K562 (cell line): ENCODE measurements around the gene SORCS2. TPM values are rescaled to one million over a fixed set of nuclear protein-coding genes. Genes with fewer than 3 reads are reported as not detected.

Experiments used
- ATAC-seq: fragments of 200-7000 bp; cut with Tn5 transposase; 3 replicates; pipeline ENCODE4 v1.9.1; 2020; ENCODE audit warnings: moderate library complexity
- BruUV-seq: library from RNA; stranded (reverse); fragments of 400-500 nt; replicated peaks from 2 replicates; lab custom pipeline; 2021; lab: Mats Ljungman, UMichigan
- CTCF ChIA-PET: fragments of 300-600 bp; formaldehyde crosslinking; extraction: SDS; loops from one replicate; lab custom pipeline; 2021; ENCODE audit warnings: low intra/inter-chr PET ratio; lab: Yijun Ruan, JAX
- POLR2A ChIA-PET: fragments of 300-600, 350-650 bp; sonication (Branson Sonifier 250); formaldehyde crosslinking; extraction: SDS; loops from one replicate; lab custom pipeline; 2021; ENCODE audit warnings: antibody characterized with exemption, inconsistent platforms; lab: Yijun Ruan, JAX
- DNase-seq, 4 experiments: peaks; one replicate each; pipeline versions ENCODE4 v3.0.0 to v3.0.0-alpha.2; 2011 to 2018; ENCODE audit warnings: low spot score in 3 of 4, mixed read lengths in 3 of 4; ENCODE audit errors: extremely low read depth in 1 of 4
- FAIRE-seq: peaks from 2 replicates; lab custom pipeline; 2011; peaks lifted over from hg19 to GRCh38; lab: Jason Lieb, UNC
- H2AFZ ChIP-seq: 2 replicates; pipeline ENCODE4 v1.6.0; 2011; ENCODE audit warnings: low read depth, low read length, control low read depth, inconsistent platforms
- H3K27ac ChIP-seq: fragments of 200-600 bp; 3 replicates; pipeline ENCODE4 v1.8.0; 2011; ENCODE audit warnings: low read depth, mild to moderate bottlenecking, control low read depth, inconsistent platforms, low read length, moderate library complexity, mixed read lengths; ENCODE audit errors: extremely low read depth
- H3K27me3 ChIP-seq, 2 experiments: fragments of 300-600 bp in 1 of 2; 2 replicates in 1 of 2; 3 replicates in 1 of 2; pipeline versions ENCODE4 v1.6.0 to v1.8.0; 2011; ENCODE audit warnings: inconsistent platforms in 2 of 2, low read length in 2 of 2, mild to moderate bottlenecking in 1 of 2, mixed read lengths in 1 of 2, moderate library complexity in 1 of 2; ENCODE audit not compliant: control insufficient read depth in 2 of 2, insufficient read depth in 2 of 2
- H3K36me3 ChIP-seq: fragments of 300-600 bp; 3 replicates; pipeline ENCODE4 v1.8.0; 2011; ENCODE audit warnings: mild to moderate bottlenecking, low read length, inconsistent platforms; ENCODE audit not compliant: control insufficient read depth, insufficient read depth
- H3K4me1 ChIP-seq, 2 experiments: fragments of 200-600 bp in 1 of 2; replicated peaks in 1 of 2; 2 replicates in 1 of 2; 3 replicates in 1 of 2; pipeline versions ENCODE4 v1.5.1 to v1.8.0; 2011; ENCODE audit warnings: inconsistent platforms in 2 of 2, low read length in 2 of 2, mild to moderate bottlenecking in 1 of 2, mixed read lengths in 1 of 2, moderate library complexity in 1 of 2; ENCODE audit not compliant: control insufficient read depth in 2 of 2, insufficient read depth in 2 of 2
- H3K4me2 ChIP-seq: 2 replicates; pipeline ENCODE4 v1.6.1; 2011; ENCODE audit warnings: low read length, control low read depth, inconsistent platforms, mixed read lengths; ENCODE audit not compliant: insufficient read depth
- H3K4me3 ChIP-seq: fragments of 200-600 bp; sonication (generic), shearing (Covaris generic); 2 replicates; pipeline ENCODE4 v1.5.1; 2016; ENCODE audit warnings: control low read depth, inconsistent platforms
- H3K79me2 ChIP-seq: fragments of 200-600 bp; 3 replicates; pipeline ENCODE4 v1.8.0; 2011; ENCODE audit warnings: low read length, inconsistent platforms; ENCODE audit not compliant: control insufficient read depth, insufficient read depth
- H3K9ac ChIP-seq, 2 experiments: 2 replicates each; pipeline versions ENCODE4 v1.6.0 to v1.6.1; 2011; ENCODE audit warnings: low read depth in 2 of 2, low read length in 2 of 2, control low read depth in 1 of 2, inconsistent platforms in 1 of 2, mild to moderate bottlenecking in 1 of 2, mixed read lengths in 1 of 2; ENCODE audit not compliant: insufficient read depth in 1 of 2
- H3K9me1 ChIP-seq: one replicate; pipeline ENCODE4 v1.6.0; 2011; ENCODE audit warnings: inconsistent platforms, mild to moderate bottlenecking, low read length, moderate library complexity; ENCODE audit not compliant: control insufficient read depth, insufficient read depth
- H3K9me3 ChIP-seq: replicated peaks from 2 replicates; pipeline ENCODE4 v1.5.1; 2011; ENCODE audit warnings: low read depth, low read length, inconsistent platforms; ENCODE audit not compliant: control insufficient read depth, insufficient read depth
- H4K20me1 ChIP-seq: replicated peaks from 2 replicates; pipeline ENCODE4 v1.6.1; 2011; ENCODE audit warnings: low read length, inconsistent platforms, mixed read lengths; ENCODE audit not compliant: control insufficient read depth, insufficient read depth
- BRCA1 ChIP-seq, 2 experiments: fragments of 450-650 bp in 1 of 2; sonication (generic) in 1 of 2; formaldehyde crosslinking in 1 of 2; IDR thresholded peaks; 2 replicates each; pipeline versions ENCODE4 v1.5.0 to v1.6.1; 2017 to 2020; ENCODE audit warnings: mild to moderate bottlenecking in 1 of 2, missing genetic modification reagents in 1 of 2
- CGGBP1 ChIP-seq: fragments of 250-450 bp; sonication (Bioruptor Pico); IDR thresholded peaks from 2 replicates; pipeline ENCODE4 v1.9.0; 2021; ENCODE audit warnings: mild to moderate bottlenecking
- ETV5 ChIP-seq: sonication (generic); formaldehyde crosslinking; IDR thresholded peaks from 2 replicates; pipeline ENCODE4 v1.4.0; 2020; ENCODE audit warnings: low read depth, mild to moderate bottlenecking, missing genetic modification reagents
- HNRNPL ChIP-seq: fragments of 200-400 bp; formaldehyde crosslinking; IDR thresholded peaks from 2 replicates; pipeline ENCODE4 v1.6.1; 2017; ENCODE audit warnings: low read depth, mild to moderate bottlenecking, low read length
- ID3 ChIP-seq, 2 experiments: fragments of 250-450 bp in 1 of 2; fragments of 450-650 bp in 1 of 2; sonication (Bioruptor Pico) in 1 of 2; IDR thresholded peaks; 2 replicates each; pipeline versions ENCODE4 v1.6.1 to v1.8.0; 2016 to 2021; ENCODE audit warnings: mild to moderate bottlenecking in 2 of 2, moderate library complexity in 2 of 2, missing compliant biosample characterization in 1 of 2, missing genetic modification characterization in 1 of 2
- MCM5 ChIP-seq: fragments of 450-650 bp; IDR thresholded peaks from 2 replicates; pipeline ENCODE4 v1.6.1; 2016; ENCODE audit warnings: low read depth
- MYBL2 ChIP-seq, 2 experiments: fragments of 450-650 bp in 1 of 2; sonication (generic) in 1 of 2; formaldehyde crosslinking in 1 of 2; IDR thresholded peaks; 2 replicates each; pipeline versions ENCODE4 v1.6.1 to v1.8.1; 2017 to 2022; ENCODE audit warnings: borderline replicate concordance in 1 of 2, inconsistent platforms in 1 of 2, low read depth in 1 of 2, mild to moderate bottlenecking in 1 of 2, missing genetic modification reagents in 1 of 2, moderate library complexity in 1 of 2
- POLR2B ChIP-seq: fragments of 450-650 bp; IDR thresholded peaks from 2 replicates; pipeline ENCODE4 v1.6.1; 2018; ENCODE audit warnings: low read depth; ENCODE audit not compliant: partially characterized antibody
- PRMT5 ChIP-seq: sonication (generic); formaldehyde crosslinking; IDR thresholded peaks from 2 replicates; pipeline ENCODE4 v1.5.0; 2020; ENCODE audit warnings: missing genetic modification reagents
- RBM17 ChIP-seq: fragments of 200-400 bp; formaldehyde crosslinking; IDR thresholded peaks from 2 replicates; pipeline ENCODE4 v1.6.1; 2017; ENCODE audit warnings: low read depth, mild to moderate bottlenecking, low read length, borderline replicate concordance
- SOX6 ChIP-seq: fragments of 450-650 bp; IDR thresholded peaks from 2 replicates; pipeline ENCODE4 v1.6.1; 2014; ENCODE audit warnings: mild to moderate bottlenecking
- ZSCAN32 ChIP-seq: fragments of 450-650 bp; formaldehyde crosslinking; IDR thresholded peaks from 2 replicates; pipeline ENCODE4 v1.4.0; 2020; ENCODE audit warnings: mild to moderate bottlenecking, moderate library complexity
- WGBS: fragments of 100-300 bp; shearing (Covaris generic); methylation state at CpG from one replicate; pipeline ENCODE4 v1.1.6; 2016; ENCODE audit warnings: low coverage, mixed read lengths; ENCODE audit not compliant: insufficient coverage; ENCODE audit errors: missing lambda C conversion rate; 5-methylcytosine and 5-hydroxymethylcytosine counted together
- in situ Hi-C: fragments of 300-500 bp; cut with MboI; formaldehyde crosslinking; loops from 4 replicates; pipeline ENCODE4 v1.15.0; 2018; ENCODE audit warnings: inconsistent platforms, mixed read lengths
- intact Hi-C: fragments of 100-400 bp; cut with micrococcal nuclease; formaldehyde crosslinking; loops from 2 replicates; pipeline ENCODE4 v1.14.2; 2022
- polyA plus RNA-seq, 8 experiments: library from polyadenylated mRNA; depleted of rRNA in 4 of 8; stranded (reverse) in 5 of 8; unstranded in 3 of 8; fragments of >200 nt; fragmentation: Nextera tagmentation in 2 of 8; fragmentation: Illumina TruSeq in 1 of 8; extraction: Ambion mirVana in 2 of 8; extraction: Trizol in 1 of 8; gene quantifications; 2 replicates each; pipeline versions ENCODE4 v1.2.1 to v1.2.3, GENCODE V29; 2011 to 2014; ENCODE audit warnings: inconsistent platforms in 1 of 8, missing spikeins in 1 of 8
- total RNA-seq, 7 experiments: library from RNA; depleted of rRNA in 6 of 7; stranded (reverse); fragments of >200 nt in 6 of 7; fragmentation: Illumina TruSeq in 2 of 7; extraction: Trizol in 2 of 7; gene quantifications; 2 replicates each; pipeline versions ENCODE4 v1.2.1 to v1.2.3, GENCODE V29; 2011 to 2021; ENCODE audit warnings: low replicate concordance in 1 of 7

The SORCS2 gene
- total and polyA plus RNA-seq, 9 of the 15 experiments (the other 6 are each of a cell fraction or from before 2014, with no cell fraction given): not detected

- Histone ChIP-seq H3K4me1 (no peaks in the 10 kb centered on the region), H3K9me3 (no peaks in the 10 kb centered on the region), H3K36me3 (no peaks in the 10 kb centered on the region), H3K9ac (no peak overlapping the region), H2AFZ (no peak overlapping the region), H3K27me3 (peaks cover 7 to 45% of the 10 kb centered on the region in 2 experiments; a peak in 4 of 5 replicates), H3K79me2 (no peaks in the 10 kb centered on the region), H3K4me2 (no peak overlapping the region), H3K27ac (no peak overlapping the region), H3K4me3 (no peak overlapping the region), H4K20me1 (no peaks in the 10 kb centered on the region), H3K9me1 (no peaks in the 10 kb centered on the region)
- POLR2A ChIA-PET: no interaction called here
- in situ Hi-C loops: no loop called here
- TF ChIP-seq MYBL2 (IDR thresholded peaks at IDR 0.05; ENCODE audit: low read depth) (no peak), MYBL2 (CRISPR knock-in tag; IDR thresholded peaks at IDR 0.05; ENCODE audit: borderline replicate concordance) (no peak), MCM5 (no peak), RBM17 (no peak), HNRNPL (no peak), ETV5 (CRISPR knock-in tag) (no peak), PRMT5 (CRISPR knock-in tag) (no peak), ID3 (CRISPR knock-in tag; IDR thresholded peaks at IDR 0.05) (no peak), ID3 (tag; IDR thresholded peaks at IDR 0.05) (no peak), POLR2B (no peak), ZSCAN32 (no peak), SOX6 (no peak), BRCA1 (IDR thresholded peaks at IDR 0.05) (no peak), BRCA1 (CRISPR knock-in tag; IDR thresholded peaks at IDR 0.05) (no peak), CGGBP1 (CRISPR knock-in tag) (no peak)
- CTCF ChIA-PET: no interaction called here
- 0% methylated on average over 4 of the region's 4 CpGs for WGBS
- intact Hi-C loops: no loop called here
- no TSS peak for BruUV-seq
- DNase-seq: no peak
- ATAC-seq: no peak
- FAIRE-seq: no peak
Observed at GRCh38 chr4:7469023-7469422, 276.7 kb downstream of the SORCS2 start.
